Osteocyte (in vitro differentiated cells): ENCODE data around the gene LPIN2. TPM values are rescaled to one million over a fixed set of nuclear protein-coding genes. Genes with fewer than 3 reads are reported as not detected.

Source experiments
- DNase-seq: peaks from one replicate; pipeline ENCODE4 v3.0.0; 2021; ENCODE audit warnings: mixed read lengths; ENCODE audit not compliant: unreplicated experiment; ENCODE audit errors: extremely low spot score
- H3K27ac Mint-ChIP-seq: one replicate; pipeline ENCODE4 v1.8.0; 2021; ENCODE audit warnings: mild to moderate bottlenecking, mixed read lengths; ENCODE audit not compliant: unreplicated experiment
- H3K27me3 Mint-ChIP-seq: one replicate; pipeline ENCODE4 v1.8.0; 2021; ENCODE audit warnings: mixed read lengths; ENCODE audit not compliant: unreplicated experiment
- H3K36me3 Mint-ChIP-seq: one replicate; pipeline ENCODE4 v1.8.0; 2021; ENCODE audit warnings: mixed read lengths; ENCODE audit not compliant: unreplicated experiment
- H3K4me1 Mint-ChIP-seq: one replicate; pipeline ENCODE4 v1.8.0; 2021; ENCODE audit warnings: mixed read lengths; ENCODE audit not compliant: unreplicated experiment
- H3K4me3 Mint-ChIP-seq: one replicate; pipeline ENCODE4 v1.8.0; 2021; ENCODE audit warnings: mild to moderate bottlenecking, moderate library complexity, mixed read lengths; ENCODE audit not compliant: unreplicated experiment
- H3K9me3 Mint-ChIP-seq: one replicate; pipeline ENCODE4 v1.8.0; 2021; ENCODE audit warnings: mixed read lengths; ENCODE audit not compliant: unreplicated experiment
- CTCF ChIP-seq: fragments of 200-600 bp; sonication (generic); IDR thresholded peaks from 2 replicates; pipeline ENCODE4 v1.5.0; 2021; ENCODE audit warnings: antibody characterized with exemption, mild to moderate bottlenecking, moderate library complexity
- total RNA-seq: library from RNA; stranded (reverse); gene quantifications from 2 replicates; pipeline ENCODE4 v1.2.1, GENCODE V29; 2021

Gene LPIN2
- total RNA-seq, 1 donor from 2014 or later = 34.8 TPM

- Mint-ChIP-seq H3K9me3 (no peaks in the 10 kb centered on the region), H3K27me3 (no peaks in the 10 kb centered on the region), H3K4me1 (peaks cover 52% of the 10 kb centered on the region), H3K36me3 (peaks cover 7% of the 10 kb centered on the region), H3K4me3 (no peak overlapping the region), H3K27ac (peak overlapping the region; percentile 36)
- no peak for TF ChIP-seq CTCF
- DNase-seq = no peak
Measured at GRCh38 chr18:3015204-3015592, 2.3 kb upstream of the LPIN2 start.

- H3K4me1 Mint-ChIP-seq = peaks cover 58% of the 10 kb centered on the region
- no peak overlapping the region for H3K4me3 Mint-ChIP-seq
- TF ChIP-seq CTCF = no peak
- H3K27ac Mint-ChIP-seq = peak overlapping the region; percentile 36
- H3K9me3 Mint-ChIP-seq = no peaks in the 10 kb centered on the region
- no peak for DNase-seq
- no peaks in the 10 kb centered on the region for H3K27me3 Mint-ChIP-seq
- peaks cover 12% of the 10 kb centered on the region for H3K36me3 Mint-ChIP-seq
Measured at GRCh38 chr18:3014503-3015203, 1.7 kb upstream of the LPIN2 start.

DNA sequence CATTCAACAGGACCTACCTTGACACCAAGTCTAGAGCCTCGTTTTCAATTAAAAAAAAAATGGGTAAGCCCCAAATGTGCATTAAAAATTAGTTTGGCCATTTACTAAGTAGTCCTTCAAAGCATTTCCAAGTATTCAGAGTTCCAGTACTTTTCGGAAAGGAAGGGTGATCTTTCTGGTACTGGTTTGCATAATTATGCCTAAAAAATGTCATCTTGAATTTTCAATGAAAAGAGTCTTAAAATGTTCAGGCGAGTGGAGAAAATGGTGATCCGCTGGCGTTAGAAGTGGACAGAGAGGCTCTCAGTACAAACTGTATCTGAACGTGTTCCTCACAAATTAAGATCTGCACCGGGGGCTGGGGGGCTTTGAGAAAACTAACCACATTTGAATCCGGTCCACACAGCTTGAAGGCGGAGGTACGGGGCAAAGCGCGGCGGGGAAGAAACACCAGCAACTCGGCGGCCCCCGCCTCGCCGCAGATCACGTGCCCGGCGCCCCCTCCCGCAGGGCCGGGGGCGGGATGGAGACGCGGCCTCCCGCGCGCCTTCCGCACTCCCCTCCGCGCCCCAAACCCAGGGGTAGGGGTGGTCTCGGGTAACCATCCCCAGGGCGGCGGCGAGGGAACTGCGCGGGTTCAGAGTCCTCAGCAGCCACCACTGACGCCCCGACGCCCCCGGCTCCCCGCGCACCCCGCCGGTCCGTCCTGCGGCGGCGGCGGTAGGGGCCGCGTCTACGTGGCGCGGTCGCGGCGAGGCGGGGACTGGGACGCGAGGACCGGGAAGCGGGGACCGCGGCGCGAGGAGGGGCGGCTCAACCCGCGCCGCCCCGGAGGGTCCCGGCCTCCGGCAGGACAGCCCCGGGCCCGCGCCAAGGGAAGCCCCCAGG is 564 bp downstream of the LPIN2 start:
- DNase-seq = peak; percentile 88
- TF ChIP-seq CTCF = no peak
- H3K27ac Mint-ChIP-seq = peak overlapping the region; percentile 89
- peaks cover 13% of the 10 kb centered on the region for H3K36me3 Mint-ChIP-seq
- H3K9me3 Mint-ChIP-seq = no peaks in the 10 kb centered on the region
- no peaks in the 10 kb centered on the region for H3K27me3 Mint-ChIP-seq
- H3K4me1 Mint-ChIP-seq = peaks cover 68% of the 10 kb centered on the region
- peak overlapping the region; percentile 91 for H3K4me3 Mint-ChIP-seq

DNA sequence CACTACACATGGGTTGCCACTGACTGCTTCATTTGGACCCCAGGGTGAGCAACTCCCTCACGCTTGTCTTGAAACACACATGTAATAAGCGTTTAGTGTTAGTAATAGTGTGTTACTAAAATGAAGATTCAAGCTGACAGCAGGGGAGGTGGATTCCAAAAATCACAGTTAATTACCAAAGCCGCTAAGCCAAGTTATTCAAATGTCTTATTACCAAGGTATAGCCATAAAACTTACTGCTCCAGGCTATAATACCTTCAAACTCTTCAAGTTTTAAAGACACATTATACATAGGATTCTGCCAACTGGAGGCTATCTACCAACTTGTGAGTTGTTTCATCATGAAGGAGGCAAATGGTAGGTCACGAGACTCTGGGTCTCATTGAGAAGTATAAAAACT is 2.9 kb downstream of the LPIN2 start:
- Mint-ChIP-seq H3K4me3 (peak overlapping the region; percentile 39), H3K27me3 (no peaks in the 10 kb centered on the region), H3K4me1 (peaks cover 51% of the 10 kb centered on the region), H3K27ac (peak overlapping the region; percentile 64), H3K36me3 (peaks cover 14% of the 10 kb centered on the region), H3K9me3 (no peaks in the 10 kb centered on the region)
- DNase-seq = no peak
- TF ChIP-seq CTCF = no peak

DNA sequence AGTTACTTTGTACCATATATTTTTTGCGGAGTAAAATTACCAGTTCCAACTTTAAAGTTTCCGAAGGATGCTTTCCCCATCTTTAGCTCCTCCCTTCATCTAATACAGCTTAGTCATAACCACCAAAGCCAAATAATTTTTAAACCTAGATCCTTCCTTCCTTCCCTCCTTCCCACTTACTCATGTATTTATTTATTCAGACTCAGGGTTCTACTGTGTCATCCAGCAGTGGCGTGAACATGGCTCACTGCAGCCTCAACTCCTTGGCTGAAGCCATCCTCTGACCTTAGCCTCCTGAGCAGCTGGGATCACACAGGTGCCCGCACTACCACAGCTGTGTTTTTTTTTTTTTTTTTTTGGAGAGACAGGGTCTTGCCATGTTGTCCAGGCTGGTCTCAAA is 4.4 kb downstream of the LPIN2 start:
- no peak for TF ChIP-seq CTCF
- Mint-ChIP-seq H3K36me3 (peaks cover 28% of the 10 kb centered on the region), H3K4me1 (peaks cover 43% of the 10 kb centered on the region), H3K4me3 (no peak overlapping the region), H3K27me3 (no peaks in the 10 kb centered on the region), H3K9me3 (peaks cover 6% of the 10 kb centered on the region), H3K27ac (peak overlapping the region; percentile 8)
- DNase-seq = no peak
